ENCODE results near the gene HTR2C.

DNA sequence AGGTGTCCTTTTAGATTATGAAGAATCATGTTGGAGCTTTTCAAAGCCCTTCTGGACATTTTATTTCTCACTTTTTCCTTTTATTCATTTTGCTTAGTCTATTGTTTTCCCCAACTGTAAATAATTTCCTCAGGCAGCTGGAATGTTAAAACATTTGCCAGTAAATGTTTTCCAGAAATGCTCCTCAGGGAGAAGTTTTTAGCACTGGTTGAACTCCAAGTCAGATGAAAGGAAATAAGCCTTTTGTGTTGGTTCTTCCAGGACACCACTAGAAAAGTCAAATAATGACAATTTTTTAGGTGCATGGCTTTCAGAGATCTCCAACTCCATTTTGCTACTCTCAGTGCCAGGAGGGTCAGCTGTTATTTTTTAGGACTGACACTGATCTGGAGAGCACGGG is 305.6 kb downstream of the HTR2C start:
- no peak for TF ChIP-seq POLR2A (IDR thresholded peaks at IDR 0.05; ENCODE audit: low read depth, low read length)
- no peak for TF ChIP-seq POLR2AphosphoS5 (IDR thresholded peaks at IDR 0.05; ENCODE audit: low read depth, low read length)
- no peak for TF ChIP-seq TAF1 (IDR thresholded peaks at IDR 0.05; ENCODE audit: borderline replicate concordance, low read depth, low read length)

Measured in GM12892 (cell line).